ENCODE measurements around the gene VIL1. TPM values are rescaled to one million over a fixed set of nuclear protein-coding genes. Genes with fewer than 3 reads are reported as not detected.
A peak's percentile ranks its signal among the peaks of the same experiment; 100 is the strongest.

Gene VIL1
- total and polyA plus RNA-seq, 8 donors, result 10.1 to 27.9 (median 13.3) TPM

- Histone ChIP-seq H3K36me3 (no peaks in the 10 kb centered on the region), H3K4me3 (no peak overlapping the region), H3K4me1 (peaks cover 0 to 6% (median 0%) of the 10 kb centered on the region in 3 donors), H3K27ac (no peak overlapping the region), H3K9me3 (no peaks in the 10 kb centered on the region), H3K27me3 (no peaks in the 10 kb centered on the region)
- 89 to 91% methylated on average over 17 of the region's 17 CpGs for WGBS, 2 donors
- TF ChIP-seq, protein P1, sequence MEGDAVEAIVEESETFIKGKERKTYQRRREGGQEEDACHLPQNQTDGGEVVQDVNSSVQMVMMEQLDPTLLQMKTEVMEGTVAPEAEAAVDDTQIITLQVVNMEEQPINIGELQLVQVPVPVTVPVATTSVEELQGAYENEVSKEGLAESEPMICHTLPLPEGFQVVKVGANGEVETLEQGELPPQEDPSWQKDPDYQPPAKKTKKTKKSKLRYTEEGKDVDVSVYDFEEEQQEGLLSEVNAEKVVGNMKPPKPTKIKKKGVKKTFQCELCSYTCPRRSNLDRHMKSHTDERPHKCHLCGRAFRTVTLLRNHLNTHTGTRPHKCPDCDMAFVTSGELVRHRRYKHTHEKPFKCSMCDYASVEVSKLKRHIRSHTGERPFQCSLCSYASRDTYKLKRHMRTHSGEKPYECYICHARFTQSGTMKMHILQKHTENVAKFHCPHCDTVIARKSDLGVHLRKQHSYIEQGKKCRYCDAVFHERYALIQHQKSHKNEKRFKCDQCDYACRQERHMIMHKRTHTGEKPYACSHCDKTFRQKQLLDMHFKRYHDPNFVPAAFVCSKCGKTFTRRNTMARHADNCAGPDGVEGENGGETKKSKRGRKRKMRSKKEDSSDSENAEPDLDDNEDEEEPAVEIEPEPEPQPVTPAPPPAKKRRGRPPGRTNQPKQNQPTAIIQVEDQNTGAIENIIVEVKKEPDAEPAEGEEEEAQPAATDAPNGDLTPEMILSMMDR (IDR thresholded peaks at IDR 0.05), result no peak
- ATAC-seq (no peak), FAIRE-seq (no peak), DNase-seq (no peak)
- intact Hi-C loops (cut with DNase I), result loop anchor here in 2 of 3 donors (5.0 to 10.0 kb wide), 3 partner anchors 115 to 205 kb away; partner anchors contain the start of genes AAMP (in 2 of the 2) and PNKD (in 2 of the 2)
Measured at GRCh38 chr2:218389333-218390150, 29.4 kb upstream of the VIL1 start.

DNA sequence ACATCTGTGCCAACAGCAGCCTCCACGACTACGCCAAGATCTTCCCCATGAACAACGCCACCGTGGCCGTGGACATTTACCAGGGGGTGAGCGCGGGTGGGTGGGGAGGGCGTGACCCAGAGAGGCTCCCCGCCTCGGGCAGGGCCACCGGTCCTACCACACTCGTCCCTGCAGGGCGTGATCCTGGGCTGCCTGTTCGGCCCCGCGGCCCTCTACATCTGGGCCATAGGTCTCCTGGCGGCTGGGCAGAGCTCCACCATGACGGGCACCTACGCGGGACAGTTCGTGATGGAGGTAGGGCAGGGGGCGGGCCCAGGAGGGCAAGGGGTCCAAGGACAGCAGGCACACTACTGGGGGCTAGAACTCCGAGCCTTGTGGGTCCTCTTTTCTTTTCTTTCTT is 27.7 kb upstream of the VIL1 start:
- H3K4me3 ChIP-seq, result no peak overlapping the region
- DNase-seq (peak in 1 of 6 donors; percentile 79), FAIRE-seq (no peak), ATAC-seq (no peak)
- intact Hi-C loops (cut with DNase I), result loop anchor here in 2 of 3 donors (5.0 to 10.0 kb wide), 2 partner anchors 116 to 119 kb away; partner anchors contain the start of genes AAMP (in 2 of the 2) and PNKD (in 2 of the 2)
- H3K4me1 ChIP-seq, result peaks cover 0 to 6% (median 4%) of the 10 kb centered on the region in 3 donors
- H3K27me3 ChIP-seq, result no peaks in the 10 kb centered on the region
- 92 to 95% methylated on average over 23 of the region's 23 CpGs for WGBS, 2 donors
- no peaks in the 10 kb centered on the region for H3K36me3 ChIP-seq
- no peaks in the 10 kb centered on the region for H3K9me3 ChIP-seq
- H3K27ac ChIP-seq, result no peak overlapping the region
- TF ChIP-seq, protein P1 (IDR thresholded peaks at IDR 0.05), result no peak

DNA sequence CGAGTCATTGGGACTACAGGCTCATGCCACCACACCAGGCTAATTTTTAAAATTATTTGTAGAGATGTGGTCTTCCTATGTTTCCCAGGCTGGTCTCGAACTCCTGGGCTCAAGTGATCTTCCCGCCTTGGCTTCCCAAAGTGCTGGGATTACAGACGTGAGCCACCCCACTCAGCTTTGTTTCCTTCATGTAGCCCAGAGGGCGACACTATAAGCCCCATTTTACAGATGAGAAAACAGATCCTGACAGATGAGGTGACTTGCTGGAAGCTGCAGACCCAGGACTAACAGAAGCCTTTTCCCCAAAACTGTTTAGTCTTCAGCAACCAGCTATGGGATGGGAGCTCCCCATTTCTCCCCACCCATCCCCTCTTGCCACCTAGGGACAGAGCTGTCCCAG is 26.5 kb upstream of the VIL1 start:
- TF ChIP-seq, protein P1 (IDR thresholded peaks at IDR 0.05), result no peak
- H3K4me1 ChIP-seq, result peaks cover 0 to 11% (median 5%) of the 10 kb centered on the region in 3 donors
- H3K36me3 ChIP-seq, result no peaks in the 10 kb centered on the region
- no peaks in the 10 kb centered on the region for H3K27me3 ChIP-seq
- ATAC-seq (no peak), FAIRE-seq (no peak), DNase-seq (no peak)
- no peak overlapping the region for H3K27ac ChIP-seq
- H3K9me3 ChIP-seq, result no peaks in the 10 kb centered on the region
- WGBS, 2 donors, result 81 to 92% methylated on average over 5 of the region's 5 CpGs
- H3K4me3 ChIP-seq, result no peak overlapping the region
- intact Hi-C loops (cut with DNase I), result loop anchor here in 2 of 3 donors (5.0 to 10.0 kb wide), 2 partner anchors 118 to 120 kb away; partner anchors contain the start of genes AAMP (in 2 of the 2) and PNKD (in 2 of the 2)

DNA sequence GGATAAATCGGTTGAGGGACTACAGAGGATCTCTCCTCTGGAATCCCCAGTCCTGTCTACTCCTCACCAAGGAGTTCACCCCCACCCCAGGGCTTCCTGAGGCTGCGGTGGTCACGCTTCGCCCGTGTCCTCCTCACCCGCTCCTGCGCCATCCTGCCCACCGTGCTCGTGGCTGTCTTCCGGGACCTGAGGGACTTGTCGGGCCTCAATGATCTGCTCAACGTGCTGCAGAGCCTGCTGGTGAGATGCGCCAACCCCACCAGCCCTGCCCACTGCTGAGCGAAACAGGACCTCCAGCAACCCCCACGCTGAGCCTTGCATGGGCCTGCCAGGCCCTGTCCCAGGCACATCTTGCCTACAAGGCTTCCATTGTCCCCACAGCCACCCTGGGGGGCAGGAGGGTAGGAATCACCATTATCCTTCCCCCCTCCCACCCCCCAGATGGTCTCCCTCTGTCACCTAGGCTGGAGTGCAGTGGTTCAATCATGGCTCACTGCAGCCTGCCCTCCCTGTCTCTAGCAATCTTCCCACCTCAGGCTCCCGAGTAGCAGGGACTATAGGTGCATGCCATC is 25.9 kb upstream of the VIL1 start:
- TF ChIP-seq, protein P1 (IDR thresholded peaks at IDR 0.05), result no peak
- no peaks in the 10 kb centered on the region for H3K27me3 ChIP-seq
- WGBS, 2 donors, result 85 to 86% methylated on average over 16 of the region's 16 CpGs
- H3K9me3 ChIP-seq, result no peaks in the 10 kb centered on the region
- DNase-seq (peak in 1 of 6 donors; percentile 70), ATAC-seq (no peak), FAIRE-seq (no peak)
- no peak overlapping the region for H3K27ac ChIP-seq
- H3K36me3 ChIP-seq, result no peaks in the 10 kb centered on the region
- H3K4me1 ChIP-seq, result peaks cover 2 to 13% (median 7%) of the 10 kb centered on the region in 3 donors
- intact Hi-C loops (cut with DNase I), result loop anchor here in 2 of 3 donors (5.0 to 10.0 kb wide), 2 partner anchors 118 to 121 kb away; partner anchors contain the start of genes AAMP (in 2 of the 2) and PNKD (in 2 of the 2)
- H3K4me3 ChIP-seq, result no peak overlapping the region

Data from pancreas (tissue), 10 donors.